ENCODE results near the gene SOS1.

The SOS1 gene

DNA sequence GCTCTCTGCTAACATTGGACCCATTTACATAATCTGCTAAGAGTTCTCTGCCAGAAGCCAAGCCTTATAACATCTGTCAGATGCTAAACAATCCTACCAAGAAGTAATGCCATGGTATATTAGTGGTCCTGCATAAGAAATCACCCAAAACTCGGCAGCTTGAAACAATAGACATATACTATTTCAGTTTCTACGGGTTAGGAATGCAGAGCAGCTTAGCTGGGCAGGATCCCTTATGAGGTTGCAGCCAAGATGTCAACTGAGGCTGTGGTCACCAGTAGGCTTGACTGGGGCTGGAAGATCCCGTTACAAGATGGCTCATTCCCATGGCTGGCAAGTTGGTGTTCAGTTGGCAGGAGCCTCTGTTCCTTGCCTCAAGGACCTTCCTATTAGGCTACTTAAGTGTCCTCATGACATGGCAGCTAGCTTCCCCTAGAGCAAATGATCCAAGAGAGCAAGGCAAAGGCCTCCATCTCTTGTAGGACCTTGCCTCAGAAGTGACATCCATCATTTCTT lies 25.1 kb upstream of the SOS1 start:
- DNase-seq = no peak
- H3K79me2 ChIP-seq (ENCODE audit: low read length) = no peaks in the 10 kb centered on the region
- TF ChIP-seq EZH2 (optimal IDR thresholded peaks at IDR 0.05; ENCODE audit: low read depth, low read length) (no peak), EZH2phosphoT487 (IDR thresholded peaks at IDR 0.05; ENCODE audit: low read length) (no peak)
- TF ChIP-seq, protein P1, sequence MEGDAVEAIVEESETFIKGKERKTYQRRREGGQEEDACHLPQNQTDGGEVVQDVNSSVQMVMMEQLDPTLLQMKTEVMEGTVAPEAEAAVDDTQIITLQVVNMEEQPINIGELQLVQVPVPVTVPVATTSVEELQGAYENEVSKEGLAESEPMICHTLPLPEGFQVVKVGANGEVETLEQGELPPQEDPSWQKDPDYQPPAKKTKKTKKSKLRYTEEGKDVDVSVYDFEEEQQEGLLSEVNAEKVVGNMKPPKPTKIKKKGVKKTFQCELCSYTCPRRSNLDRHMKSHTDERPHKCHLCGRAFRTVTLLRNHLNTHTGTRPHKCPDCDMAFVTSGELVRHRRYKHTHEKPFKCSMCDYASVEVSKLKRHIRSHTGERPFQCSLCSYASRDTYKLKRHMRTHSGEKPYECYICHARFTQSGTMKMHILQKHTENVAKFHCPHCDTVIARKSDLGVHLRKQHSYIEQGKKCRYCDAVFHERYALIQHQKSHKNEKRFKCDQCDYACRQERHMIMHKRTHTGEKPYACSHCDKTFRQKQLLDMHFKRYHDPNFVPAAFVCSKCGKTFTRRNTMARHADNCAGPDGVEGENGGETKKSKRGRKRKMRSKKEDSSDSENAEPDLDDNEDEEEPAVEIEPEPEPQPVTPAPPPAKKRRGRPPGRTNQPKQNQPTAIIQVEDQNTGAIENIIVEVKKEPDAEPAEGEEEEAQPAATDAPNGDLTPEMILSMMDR (IDR thresholded peaks at IDR 0.05; ENCODE audit: low read length) = no peak
- no peak overlapping the region for H2AFZ ChIP-seq (ENCODE audit: low read length)
- H3K4me1 ChIP-seq (ENCODE audit: low read length) = no peaks in the 10 kb centered on the region
- no peak overlapping the region for H3K27ac ChIP-seq (ENCODE audit: low read length)
- no peaks in the 10 kb centered on the region for H3K9me3 ChIP-seq (replicated peaks; ENCODE audit: insufficient read depth, low read length)
- no peaks in the 10 kb centered on the region for H3F3A ChIP-seq (ENCODE audit: insufficient read depth, low read length)
- H3K4me2 ChIP-seq (ENCODE audit: low read depth, low read length) = no peak overlapping the region
- H3K9ac ChIP-seq (ENCODE audit: low read length) = no peak overlapping the region
- H3K36me3 ChIP-seq (replicated peaks; ENCODE audit: insufficient read depth, low read length) = no peaks in the 10 kb centered on the region
- no peaks in the 10 kb centered on the region for H3K9me2 ChIP-seq (replicated peaks; ENCODE audit: insufficient read depth, low read length)
- no peaks in the 10 kb centered on the region for H3K27me3 ChIP-seq (replicated peaks; ENCODE audit: insufficient read depth, low read length)
- no peaks in the 10 kb centered on the region for H4K20me1 ChIP-seq (ENCODE audit: insufficient read depth, low read length)
- H3K4me3 ChIP-seq (ENCODE audit: low read length) = no peak overlapping the region

DNA sequence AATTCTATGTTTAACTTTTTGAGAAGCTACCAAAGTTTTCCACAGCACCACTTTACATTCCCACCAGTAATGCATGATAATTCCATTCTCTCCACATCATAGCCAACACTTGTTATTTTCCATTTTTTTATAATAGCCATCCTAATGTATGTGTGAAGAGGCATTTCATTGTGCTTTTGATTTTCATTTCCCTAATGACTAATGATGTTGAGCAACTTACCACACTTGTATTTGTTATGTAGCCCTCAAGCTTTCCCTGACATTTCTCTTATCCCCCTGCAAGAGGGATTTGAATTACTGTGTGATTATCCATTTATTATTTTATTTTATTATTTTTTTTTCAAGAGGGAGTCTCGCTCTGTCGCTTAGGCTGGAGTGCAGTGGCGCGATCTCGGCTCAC lies 23.6 kb upstream of the SOS1 start:
- Histone ChIP-seq H3K27me3 (replicated peaks; ENCODE audit: insufficient read depth, low read length) (no peaks in the 10 kb centered on the region), H2AFZ (ENCODE audit: low read length) (no peak overlapping the region), H3K4me1 (ENCODE audit: low read length) (peaks cover 9% of the 10 kb centered on the region), H3K27ac (ENCODE audit: low read length) (no peak overlapping the region), H3K36me3 (replicated peaks; ENCODE audit: insufficient read depth, low read length) (no peaks in the 10 kb centered on the region), H3K9me3 (replicated peaks; ENCODE audit: insufficient read depth, low read length) (no peaks in the 10 kb centered on the region), H3K4me2 (ENCODE audit: low read depth, low read length) (no peak overlapping the region), H3K79me2 (ENCODE audit: low read length) (no peaks in the 10 kb centered on the region), H3K4me3 (ENCODE audit: low read length) (no peak overlapping the region), H3F3A (ENCODE audit: insufficient read depth, low read length) (no peaks in the 10 kb centered on the region), H3K9me2 (replicated peaks; ENCODE audit: insufficient read depth, low read length) (no peaks in the 10 kb centered on the region), H4K20me1 (ENCODE audit: insufficient read depth, low read length) (no peaks in the 10 kb centered on the region), H3K9ac (ENCODE audit: low read length) (no peak overlapping the region)
- DNase-seq = no peak
- no peak for TF ChIP-seq EZH2 (optimal IDR thresholded peaks at IDR 0.05; ENCODE audit: low read depth, low read length)
- TF ChIP-seq, protein P1 (IDR thresholded peaks at IDR 0.05; ENCODE audit: low read length) = no peak
- no peak for TF ChIP-seq EZH2phosphoT487 (IDR thresholded peaks at IDR 0.05; ENCODE audit: low read length)

DNA sequence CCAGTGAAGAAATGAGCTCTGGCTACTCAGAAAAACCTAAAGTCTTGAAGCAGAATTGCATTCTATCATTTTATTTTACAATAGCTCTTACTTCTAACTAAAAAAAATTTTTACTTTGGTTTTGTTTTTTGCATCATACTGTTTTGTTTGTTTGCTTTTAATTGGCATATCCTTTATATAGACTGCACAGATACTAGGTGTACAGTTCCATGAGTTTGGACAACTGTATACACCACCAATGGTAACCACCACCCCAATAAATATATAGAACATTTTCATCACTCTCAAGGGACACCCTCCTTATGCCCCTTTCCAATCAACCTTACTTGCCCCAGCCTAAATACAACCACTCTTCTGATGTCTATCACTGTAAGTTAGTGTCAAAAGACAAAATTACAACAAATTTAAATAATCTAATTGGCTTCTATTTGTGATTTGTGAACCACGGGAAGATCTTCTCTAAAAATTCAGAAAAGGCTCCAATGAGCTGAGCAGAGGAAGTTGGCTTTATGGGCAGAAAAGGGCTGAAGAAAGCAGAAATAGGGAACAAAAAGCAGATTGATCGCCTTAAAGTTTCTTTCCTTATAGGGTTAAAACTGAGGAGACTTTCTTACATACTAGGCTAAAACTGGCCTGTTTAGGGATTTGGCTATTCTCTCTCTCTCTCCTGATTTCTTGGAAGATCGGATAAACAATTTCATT lies 22.2 kb upstream of the SOS1 start:
- Histone ChIP-seq H4K20me1 (ENCODE audit: insufficient read depth, low read length) (no peaks in the 10 kb centered on the region), H3K27ac (ENCODE audit: low read length) (no peak overlapping the region), H3K4me1 (ENCODE audit: low read length) (peaks cover 9% of the 10 kb centered on the region), H3K9me3 (replicated peaks; ENCODE audit: insufficient read depth, low read length) (no peaks in the 10 kb centered on the region), H3K79me2 (ENCODE audit: low read length) (no peaks in the 10 kb centered on the region), H2AFZ (ENCODE audit: low read length) (no peak overlapping the region), H3F3A (ENCODE audit: insufficient read depth, low read length) (no peaks in the 10 kb centered on the region), H3K9ac (ENCODE audit: low read length) (no peak overlapping the region), H3K9me2 (replicated peaks; ENCODE audit: insufficient read depth, low read length) (no peaks in the 10 kb centered on the region), H3K4me2 (ENCODE audit: low read depth, low read length) (no peak overlapping the region), H3K27me3 (replicated peaks; ENCODE audit: insufficient read depth, low read length) (no peaks in the 10 kb centered on the region), H3K36me3 (replicated peaks; ENCODE audit: insufficient read depth, low read length) (no peaks in the 10 kb centered on the region), H3K4me3 (ENCODE audit: low read length) (no peak overlapping the region)
- no peak for DNase-seq
- TF ChIP-seq, protein P1 (IDR thresholded peaks at IDR 0.05; ENCODE audit: low read length) = no peak
- TF ChIP-seq EZH2 (optimal IDR thresholded peaks at IDR 0.05; ENCODE audit: low read depth, low read length) = no peak
- no peak for TF ChIP-seq EZH2phosphoT487 (IDR thresholded peaks at IDR 0.05; ENCODE audit: low read length)

Data from MM.1S (cell line).